HCT116 (cell line): ENCODE measurements around the gene KIF21B. TPM values are rescaled to one million over a fixed set of nuclear protein-coding genes. Genes with fewer than 3 reads are reported as not detected.
A peak's percentile ranks its signal among the peaks of the same experiment; 100 is the strongest.

Experiments
- ATAC-seq: fragments of 200-7000 bp; cut with Tn5 transposase; 2 replicates; pipeline ENCODE4 v1.9.1; 2020; ENCODE audit warnings: mild to moderate bottlenecking, moderate library complexity
- BruUV-seq: library from RNA; stranded (reverse); fragments of 400-500 nt; replicated peaks from 2 replicates; lab custom pipeline; 2021; lab: Mats Ljungman, UMichigan
- CTCF ChIA-PET: fragments of 300-600 bp; sonication (Branson Sonifier 250); formaldehyde crosslinking; loops from one replicate; lab custom pipeline; 2021; ENCODE audit warnings: antibody characterized with exemption; lab: Charles Lee
- POLR2A ChIA-PET: fragments of 300-600, 350-600 bp; sonication (Branson Sonifier 250); formaldehyde crosslinking; loops from one replicate; lab custom pipeline; 2021; ENCODE audit warnings: antibody characterized with exemption; lab: Charles Lee
- RAD21 ChIA-PET, 2 experiments: fragments of 300-600 bp; sonication (Branson Sonifier 250); formaldehyde crosslinking; loops; one replicate each; lab custom pipeline; 2023; ENCODE audit warnings: low total read pairs in 2 of 2; ENCODE audit not compliant: uncharacterized antibody in 2 of 2, unreplicated experiment in 2 of 2, low non-redundant PET in 1 of 2; lab: Charles Lee
- DNase-seq: peaks from one replicate; pipeline ENCODE4 v3.0.0-alpha.2; 2010; ENCODE audit warnings: low read depth, low spot score
- H2AFZ ChIP-seq: fragments of 200-600 bp; shearing (Covaris generic), sonication (generic); 2 replicates; pipeline ENCODE4 v1.6.1; 2017; ENCODE audit warnings: low read depth, mixed run types, mixed read lengths, antibody characterized with exemption, low read length; ENCODE audit not compliant: poor library complexity, severe bottlenecking
- H3K27ac ChIP-seq: 2 replicates; pipeline ENCODE4 v1.5.1; 2012; ENCODE audit warnings: low read depth, low read length
- H3K27me3 ChIP-seq: fragments of 200-600 bp; sonication (generic); 2 replicates; pipeline ENCODE4 v1.6.1; 2016; ENCODE audit warnings: mixed run types, low read length, mixed read lengths; ENCODE audit not compliant: insufficient read depth
- H3K36me3 ChIP-seq, 2 experiments: fragments of 200-500 bp in 1 of 2; fragments of 200-600 bp in 1 of 2; sonication (Bioruptor generic) in 1 of 2; sonication (generic) in 1 of 2; 2 replicates each; pipeline versions ENCODE4 v1.5.1 to v1.6.1; 2014 to 2016; ENCODE audit warnings: low read length in 2 of 2, inconsistent platforms in 1 of 2, mixed read lengths in 1 of 2, mixed run types in 1 of 2; ENCODE audit not compliant: insufficient read depth in 2 of 2, control insufficient read depth in 1 of 2
- H3K4me1 ChIP-seq, 2 experiments: fragments of 200-600 bp in 1 of 2; sonication (generic) in 1 of 2; 2 replicates each; pipeline versions ENCODE4 v1.5.1 to v1.6.1; 2012 to 2017; ENCODE audit warnings: low read length in 2 of 2, inconsistent platforms in 1 of 2, mild to moderate bottlenecking in 1 of 2, mixed read lengths in 1 of 2, mixed run types in 1 of 2, moderate library complexity in 1 of 2; ENCODE audit not compliant: insufficient read depth in 2 of 2, control insufficient read depth in 1 of 2
- H3K4me2 ChIP-seq: fragments of 200-600 bp; sonication (generic); 2 replicates; pipeline ENCODE4 v1.6.1; 2017; ENCODE audit warnings: mixed run types, low read length, mixed read lengths
- H3K4me3 ChIP-seq, 2 experiments: fragments of 200-600 bp in 1 of 2; sonication (generic) in 1 of 2; replicated peaks in 1 of 2; 2 replicates each; pipeline ENCODE4 v1.5.1; 2011 to 2016; ENCODE audit warnings: low read length in 2 of 2, control low read depth in 1 of 2, low read depth in 1 of 2, mild to moderate bottlenecking in 1 of 2, mixed read lengths in 1 of 2, mixed run types in 1 of 2
- H3K79me2 ChIP-seq: fragments of 200-600 bp; sonication (generic); 2 replicates; pipeline ENCODE4 v1.6.1; 2017; ENCODE audit warnings: mild to moderate bottlenecking, mixed run types, low read length, moderate library complexity, mixed read lengths; ENCODE audit not compliant: insufficient read depth
- H3K9ac ChIP-seq: fragments of 200-600 bp; sonication (generic); 2 replicates; pipeline ENCODE4 v1.6.1; 2016; ENCODE audit warnings: low read length, mixed read lengths
- H3K9me2 ChIP-seq: fragments of 200-600 bp; sonication (generic), shearing (Covaris generic); 2 replicates; pipeline ENCODE4 v1.6.1; 2017; ENCODE audit warnings: mixed run types, mild to moderate bottlenecking, moderate library complexity; ENCODE audit not compliant: insufficient read depth
- H3K9me3 ChIP-seq, 2 experiments: fragments of 200-500 bp in 1 of 2; fragments of 200-600 bp in 1 of 2; sonication (Bioruptor generic) in 1 of 2; sonication (generic) in 1 of 2; 2 replicates each; pipeline ENCODE4 v1.6.1; 2014 to 2017; ENCODE audit warnings: low read length in 2 of 2, mixed read lengths in 2 of 2, inconsistent platforms in 1 of 2, low read depth in 1 of 2, mild to moderate bottlenecking in 1 of 2, mixed run types in 1 of 2, moderate library complexity in 1 of 2; ENCODE audit not compliant: control insufficient read depth in 1 of 2, insufficient read depth in 1 of 2
- H4K20me1 ChIP-seq: fragments of 200-600 bp; sonication (generic), shearing (Covaris generic); 2 replicates; pipeline ENCODE4 v1.6.1; 2017; ENCODE audit warnings: mixed run types, mild to moderate bottlenecking, moderate library complexity; ENCODE audit not compliant: insufficient read depth
- ATF3 ChIP-seq: IDR thresholded peaks from 2 replicates; pipeline ENCODE4 v1.6.1; 2012
- CBX3 ChIP-seq: IDR thresholded peaks from 2 replicates; pipeline ENCODE4 v1.6.1; 2012; ENCODE audit warnings: low read depth
- CEBPB ChIP-seq: IDR thresholded peaks from 2 replicates; pipeline ENCODE4 v1.6.1; 2012; ENCODE audit warnings: low read depth
- ELF1 ChIP-seq: IDR thresholded peaks from 2 replicates; pipeline ENCODE4 v1.6.1; 2012; ENCODE audit warnings: low read depth, borderline replicate concordance
- EZH2phosphoT487 ChIP-seq: fragments of 200-600 bp; IDR thresholded peaks from 2 replicates; pipeline ENCODE4 v1.6.1; 2018; ENCODE audit warnings: antibody characterized with exemption, borderline replicate concordance
- FOSL1 ChIP-seq: IDR thresholded peaks from 2 replicates; pipeline ENCODE4 v1.6.1; 2012; ENCODE audit warnings: low read depth
- JUND ChIP-seq: IDR thresholded peaks from 2 replicates; pipeline ENCODE4 v1.6.1; 2012
- REST ChIP-seq: IDR thresholded peaks from 2 replicates; pipeline ENCODE4 v1.6.1; 2012; ENCODE audit warnings: low read depth
- SRF ChIP-seq: IDR thresholded peaks from 2 replicates; pipeline ENCODE4 v1.6.1; 2012; ENCODE audit warnings: low read depth
- TCF7L2 ChIP-seq: IDR thresholded peaks from 2 replicates; pipeline ENCODE4 v1.7.0; 2011; ENCODE audit warnings: borderline replicate concordance, inconsistent platforms; ENCODE audit not compliant: insufficient read depth, insufficient read length; ENCODE audit errors: extremely low read depth
- YY1 ChIP-seq: IDR thresholded peaks from 2 replicates; pipeline ENCODE4 v1.6.1; 2011; ENCODE audit warnings: low read length, low read depth, moderate library complexity, mild to moderate bottlenecking; ENCODE audit not compliant: insufficient replicate concordance; ENCODE audit errors: extremely low read depth
- ZBTB33 ChIP-seq: IDR thresholded peaks from 2 replicates; pipeline ENCODE4 v1.6.1; 2011; ENCODE audit warnings: mild to moderate bottlenecking, low read length, moderate library complexity; ENCODE audit not compliant: insufficient replicate concordance; ENCODE audit errors: extremely low read depth
- ZFX ChIP-seq: fragments of 450-650 bp; IDR thresholded peaks from 2 replicates; pipeline ENCODE4 v1.6.1; 2017
- intact Hi-C: fragments of 100-400 bp; cut with micrococcal nuclease; formaldehyde crosslinking; loops from 2 replicates; pipeline ENCODE4 v1.10.0; 2022
- total RNA-seq: library from RNA; stranded (reverse); gene quantifications from one replicate; pipeline ENCODE4 v1.2.1, GENCODE V29; 2021; ENCODE audit not compliant: unreplicated experiment

The KIF21B gene
- total RNA-seq, 1 experiment from 2014 or later = 6.1 TPM

- H4K20me1 ChIP-seq = no peaks in the 10 kb centered on the region
- POLR2A ChIA-PET = no interaction called here
- no peak overlapping the region for H2AFZ ChIP-seq
- H3K27ac ChIP-seq = no peak overlapping the region
- CTCF ChIA-PET = no interaction called here
- TF ChIP-seq CBX3 (no peak), YY1 (no peak), TCF7L2 (no peak), ZBTB33 (no peak)
- TF ChIP-seq, all 23 proteins: peak for 0
- DNase-seq (no peak), ATAC-seq (peak; percentile 40; the same call in 1 of the 2 replicates)
- Histone ChIP-seq H3K4me3 (no peak overlapping the region), H3K9ac (no peak overlapping the region), H3K79me2 (no peaks in the 10 kb centered on the region), H3K9me3 (no peaks in the 10 kb centered on the region), H3K4me1 (no peaks in the 10 kb centered on the region), H3K36me3 (no peaks in the 10 kb centered on the region), H3K4me2 (no peak overlapping the region), H3K9me2 (no peaks in the 10 kb centered on the region), H3K27me3 (no peaks in the 10 kb centered on the region)
- intact Hi-C loops = no loop called here
- RAD21 ChIA-PET = no interaction called here
- BruUV-seq = no TSS peak
Observed at GRCh38 chr1:200990114-200990513, 33.4 kb downstream of the KIF21B start.

GRCh38 chr1:200989337-200989736, 34.2 kb downstream of the KIF21B start:
- CTCF ChIA-PET = no interaction called here
- intact Hi-C loops = no loop called here
- POLR2A ChIA-PET = no interaction called here
- Histone ChIP-seq H3K27me3 (no peaks in the 10 kb centered on the region), H3K9me3 (no peaks in the 10 kb centered on the region), H3K9me2 (no peaks in the 10 kb centered on the region), H3K36me3 (no peaks in the 10 kb centered on the region), H3K4me1 (no peaks in the 10 kb centered on the region), H3K4me3 (no peak overlapping the region), H2AFZ (no peak overlapping the region), H3K4me2 (no peak overlapping the region), H3K9ac (no peak overlapping the region), H3K79me2 (no peaks in the 10 kb centered on the region), H3K27ac (no peak overlapping the region), H4K20me1 (no peaks in the 10 kb centered on the region)
- ATAC-seq (no peak), DNase-seq (no peak)
- RAD21 ChIA-PET = no interaction called here
- no TSS peak for BruUV-seq
- TF ChIP-seq ELF1 = no peak
- TF ChIP-seq ATF3 = no peak
- no peak for TF ChIP-seq JUND
- no peak for TF ChIP-seq CEBPB
- no peak for TF ChIP-seq ZBTB33
- no peak for TF ChIP-seq CBX3
- no peak for TF ChIP-seq FOSL1
- TF ChIP-seq REST = no peak
- TF ChIP-seq SRF = no peak
- no peak for TF ChIP-seq EZH2phosphoT487
- TF ChIP-seq ZFX = no peak
